GM21447 (cell line): ENCODE data around the gene COL4A1.

Source experiments
- ATAC-seq: cut with Tn5 transposase; IDR thresholded peaks from one replicate; pipeline ENCODE4 v1.9.1; 2021; ENCODE audit not compliant: unreplicated experiment

Gene COL4A1

DNA sequence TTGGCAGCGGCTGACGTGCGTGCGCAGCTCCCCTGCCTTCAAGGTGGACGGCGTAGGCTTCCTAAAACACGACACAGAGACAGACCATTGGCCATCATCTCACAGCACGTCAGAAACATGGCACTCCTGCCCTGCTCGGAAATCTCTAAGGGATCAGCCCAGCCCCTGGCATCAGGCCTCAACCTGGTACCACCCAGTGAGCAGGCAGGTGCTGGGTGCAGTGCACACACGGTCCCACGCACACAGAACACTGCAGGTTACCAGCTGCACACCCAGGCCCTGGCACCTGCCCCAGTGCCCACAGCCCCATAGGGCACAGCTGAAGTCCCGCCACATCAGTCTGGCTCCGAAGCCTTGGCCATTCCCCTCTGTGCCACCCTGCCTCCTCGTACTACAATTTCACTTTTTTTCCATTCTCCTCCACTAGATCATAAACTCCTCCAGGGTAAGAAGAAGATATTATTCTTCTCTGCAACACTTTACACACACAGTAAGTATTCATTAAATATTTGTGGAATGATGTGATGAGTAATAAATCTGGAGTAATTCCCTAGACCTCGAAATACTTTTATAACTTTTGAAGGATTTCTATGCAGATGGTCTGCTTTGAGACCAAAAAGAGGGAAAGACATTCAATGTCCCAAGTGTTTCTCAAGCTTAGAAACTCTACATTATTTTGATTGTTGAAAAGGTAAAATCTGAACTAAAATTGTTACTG lies 156.4 kb downstream of the COL4A1 start:
- ATAC-seq: no peak

DNA sequence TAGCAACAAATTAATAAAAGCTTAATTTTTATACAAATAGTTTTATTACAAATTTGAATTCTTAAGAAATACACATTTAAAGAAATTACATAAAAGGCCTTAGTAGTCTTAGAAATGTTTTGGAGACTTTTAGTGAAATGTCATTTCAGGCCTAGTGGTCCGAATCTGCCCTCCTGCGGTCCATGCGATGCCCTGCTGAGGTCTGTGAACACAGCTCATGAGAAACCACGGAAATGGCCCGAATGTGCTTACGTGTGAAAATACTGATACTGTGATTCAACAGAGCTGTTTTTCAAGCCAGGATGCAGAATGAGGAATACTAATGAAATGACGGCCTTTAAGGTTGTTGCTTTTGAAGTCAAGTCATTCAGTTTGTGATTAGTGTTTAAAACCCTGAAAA lies 157.9 kb downstream of the COL4A1 start:
- ATAC-seq: no peak

DNA sequence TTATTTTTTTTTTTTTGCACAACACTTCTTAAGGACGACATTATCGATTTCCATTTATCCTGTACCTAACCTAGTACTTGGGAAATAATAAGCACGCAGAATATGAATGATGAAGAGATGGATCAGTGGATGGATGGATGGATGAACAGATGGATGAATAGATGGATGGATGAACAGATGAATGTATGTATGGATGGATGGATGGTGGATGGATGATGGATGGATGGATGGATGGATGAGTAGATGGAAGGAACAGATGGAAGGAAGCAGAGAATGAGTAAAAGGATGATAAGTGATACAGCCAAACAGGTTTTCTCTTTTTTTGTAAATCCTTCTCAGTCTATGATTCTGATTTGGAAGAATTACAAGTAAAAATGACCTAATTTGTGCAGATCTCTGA lies 166.9 kb downstream of the COL4A1 start:
- ATAC-seq: no peak

DNA sequence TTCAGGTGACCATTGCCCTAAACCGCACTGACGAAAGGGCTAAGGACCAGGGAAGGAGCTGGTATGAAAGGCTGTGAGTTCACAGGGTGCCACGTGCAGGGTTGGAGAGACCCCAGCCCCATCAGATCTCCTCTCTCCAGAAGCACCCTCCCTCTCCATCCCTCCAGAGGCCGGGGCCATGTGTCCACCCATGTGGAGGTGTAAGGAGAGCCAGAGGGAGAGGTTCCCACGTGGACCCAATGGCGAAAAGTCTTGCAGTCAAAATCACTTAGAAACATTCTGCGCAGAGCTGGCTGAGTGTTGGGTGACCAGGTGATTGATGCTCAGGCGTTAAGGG lies 168.3 kb downstream of the COL4A1 start:
- ATAC-seq: no peak

DNA sequence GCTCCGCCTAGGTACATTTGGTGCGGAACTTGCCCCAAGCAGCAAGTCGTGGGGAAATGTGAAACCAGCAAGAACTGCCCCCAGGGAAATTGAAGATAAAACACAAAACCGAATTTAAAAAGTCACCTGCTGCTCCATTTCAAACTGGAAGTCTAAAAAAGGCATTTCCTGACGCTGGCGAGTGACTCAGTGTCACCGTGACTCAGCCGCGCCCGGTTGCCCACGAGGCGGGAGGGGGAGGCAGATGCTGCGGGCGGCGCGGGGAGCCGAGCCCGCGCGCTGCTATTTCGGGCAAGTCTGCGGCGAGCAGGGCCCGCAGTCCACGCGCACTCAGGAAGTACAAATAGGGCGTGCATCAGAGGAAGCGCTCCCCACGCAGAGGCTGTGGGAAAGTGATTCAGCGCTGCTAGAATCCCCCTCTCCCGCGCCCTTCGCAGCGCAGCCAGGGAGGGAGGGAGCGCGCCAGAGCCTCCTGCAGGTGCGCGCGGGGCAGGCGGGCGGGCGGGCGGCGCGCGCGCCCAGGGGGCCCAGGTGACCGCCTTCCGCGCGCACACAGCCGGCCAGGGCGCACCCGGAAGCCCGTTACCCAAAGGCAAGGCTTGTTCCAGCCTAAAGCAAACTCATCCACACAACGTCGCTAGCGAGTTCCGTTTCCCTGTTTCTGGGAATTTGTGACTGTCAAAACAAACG lies 168.8 kb downstream of the COL4A1 start:
- ATAC-seq: peak; percentile 76

DNA sequence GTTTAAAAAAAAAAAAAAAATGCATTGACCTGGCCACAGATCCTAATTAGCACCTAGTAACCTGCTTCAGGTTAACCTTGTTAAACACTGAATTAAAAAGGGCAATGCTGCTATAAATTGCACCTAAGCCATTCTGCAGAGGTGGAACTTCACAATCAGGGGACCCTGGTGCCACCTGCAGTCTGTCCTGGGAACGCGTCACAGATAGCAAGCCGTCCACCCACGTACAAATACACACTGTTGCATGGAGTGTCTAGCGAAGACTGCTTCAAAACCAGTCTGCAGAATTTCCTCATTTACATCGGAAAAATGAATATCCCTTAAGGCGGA lies 169.3 kb downstream of the COL4A1 start:
- ATAC-seq: peak; percentile 75

DNA sequence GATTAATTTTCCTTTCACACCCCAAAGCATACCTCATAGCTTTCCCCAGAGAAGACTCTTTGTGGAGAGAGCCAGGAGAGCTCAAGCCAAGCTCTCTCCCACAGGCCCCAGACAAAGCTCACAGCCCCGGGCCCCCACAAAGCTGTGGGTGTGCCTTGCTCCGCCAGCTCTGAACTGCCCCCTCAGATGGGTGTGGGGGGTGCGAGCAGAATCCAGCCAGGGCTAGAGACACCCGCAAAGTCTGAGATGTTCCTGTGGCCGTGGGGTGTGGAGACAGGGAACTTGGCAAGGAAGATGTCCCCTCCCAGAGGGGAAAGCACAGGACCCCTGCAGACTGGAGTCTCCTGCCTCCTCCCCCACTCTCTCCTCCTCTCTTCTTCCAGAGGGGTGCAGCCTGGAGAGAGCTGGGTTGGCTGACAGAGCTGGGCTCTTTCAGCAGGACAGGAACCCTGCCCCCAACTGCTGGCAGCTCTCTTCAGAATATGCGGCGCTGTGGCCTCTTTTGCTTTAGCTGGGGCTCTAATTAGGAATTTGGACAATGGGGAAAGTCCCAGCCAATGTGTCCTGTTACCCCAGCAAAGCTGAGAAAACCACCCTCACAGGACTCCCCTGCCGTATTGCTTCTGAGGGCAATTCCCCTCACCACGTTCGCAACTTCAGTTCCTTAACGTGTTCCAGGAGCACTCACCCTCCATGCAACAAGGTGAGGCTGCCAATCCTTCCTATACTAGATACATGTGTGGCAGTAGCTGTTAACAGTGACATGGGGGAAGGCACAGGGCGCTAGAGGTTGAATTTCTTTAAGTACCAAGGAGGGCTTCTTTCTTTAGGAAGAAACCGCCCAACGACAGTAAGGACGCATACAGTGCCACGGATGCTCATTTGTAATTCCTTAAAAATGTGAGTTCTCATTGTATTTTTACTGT lies 170.0 kb downstream of the COL4A1 start:
- ATAC-seq: no peak

DNA sequence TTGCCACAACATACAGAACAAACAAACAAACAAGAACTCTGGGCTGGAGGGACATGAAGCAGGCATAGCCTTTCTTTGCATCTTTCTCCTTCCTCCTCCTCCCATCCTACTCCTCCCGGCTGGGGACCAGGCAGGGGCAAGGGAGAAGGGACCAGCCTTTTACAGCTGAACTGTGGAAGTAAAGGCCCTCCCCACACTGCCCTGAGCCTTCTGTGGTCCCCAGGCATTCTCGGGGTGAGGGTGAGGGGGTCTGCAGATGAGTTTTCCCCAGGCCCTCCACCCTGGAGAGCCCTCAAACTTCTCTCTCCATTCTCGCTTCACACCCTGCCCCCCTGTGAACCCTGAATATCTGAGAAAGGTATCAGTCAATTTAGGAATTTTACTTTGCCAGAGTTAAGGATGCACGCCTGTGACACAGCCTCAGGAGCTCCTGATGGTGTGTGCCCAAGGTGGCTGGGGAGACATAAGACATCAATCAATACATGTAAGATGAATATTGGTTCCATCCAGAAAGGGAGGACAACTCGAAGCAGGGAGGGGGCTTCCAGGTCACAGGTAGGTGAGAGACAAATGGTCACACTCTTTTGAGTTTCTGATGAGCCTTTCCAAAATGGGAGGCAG lies 170.9 kb downstream of the COL4A1 start:
- ATAC-seq: no peak

DNA sequence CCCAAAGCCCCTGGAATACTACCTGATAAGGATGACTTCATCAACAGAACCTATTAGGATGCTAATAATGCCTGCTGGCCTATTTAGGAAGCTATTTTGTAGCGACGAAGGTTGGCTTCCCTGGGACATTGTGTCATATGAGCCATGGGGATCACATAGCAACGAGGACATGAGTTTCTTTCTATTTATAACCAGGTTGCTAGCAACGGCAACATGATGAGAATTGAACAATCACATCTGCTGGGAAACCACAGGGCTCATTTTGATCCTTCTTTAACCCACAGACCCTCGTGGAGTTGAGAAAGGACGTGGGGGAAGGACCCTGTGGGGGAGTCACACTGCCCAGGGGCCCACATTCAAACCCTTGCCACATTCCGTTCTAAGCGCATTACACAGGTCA lies 172.2 kb downstream of the COL4A1 start:
- ATAC-seq: no peak

DNA sequence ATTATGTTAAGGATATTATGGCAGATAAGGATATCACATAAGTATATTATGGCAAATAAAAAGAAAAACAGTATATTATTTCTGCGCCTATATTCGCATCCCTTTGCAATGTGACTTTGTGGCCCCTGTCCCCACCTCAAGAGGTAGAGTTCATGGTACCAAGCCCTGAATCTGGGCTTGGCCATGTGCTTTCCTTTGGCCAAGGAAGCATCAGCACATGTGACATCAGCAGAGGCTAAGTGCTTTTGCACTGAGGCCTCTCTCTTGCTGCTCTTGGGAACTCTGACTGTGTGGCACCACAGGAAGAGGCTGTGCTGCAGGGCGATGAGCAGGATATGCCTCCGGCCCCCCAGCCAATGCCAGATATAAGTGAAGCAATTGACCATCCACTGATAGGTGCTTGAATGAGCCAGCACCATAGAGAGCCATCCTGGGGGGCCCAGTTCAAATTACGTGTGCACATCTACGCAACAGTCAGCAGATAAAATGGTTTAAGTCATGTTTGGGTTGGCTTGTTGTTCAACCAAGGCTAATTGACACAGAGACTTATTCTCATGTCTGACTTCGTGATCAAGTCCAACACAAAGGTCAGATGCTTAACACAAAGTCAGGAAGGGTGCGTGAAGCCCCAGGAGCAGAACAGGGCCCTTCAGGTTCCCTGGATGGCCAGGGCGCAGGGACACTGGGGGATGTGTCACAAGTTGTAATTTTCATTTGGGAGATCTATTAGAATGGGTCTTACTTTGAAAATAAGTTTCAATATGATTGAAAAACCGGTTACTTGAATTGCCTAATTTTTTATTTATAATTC lies 173.3 kb downstream of the COL4A1 start:
- ATAC-seq: no peak

DNA sequence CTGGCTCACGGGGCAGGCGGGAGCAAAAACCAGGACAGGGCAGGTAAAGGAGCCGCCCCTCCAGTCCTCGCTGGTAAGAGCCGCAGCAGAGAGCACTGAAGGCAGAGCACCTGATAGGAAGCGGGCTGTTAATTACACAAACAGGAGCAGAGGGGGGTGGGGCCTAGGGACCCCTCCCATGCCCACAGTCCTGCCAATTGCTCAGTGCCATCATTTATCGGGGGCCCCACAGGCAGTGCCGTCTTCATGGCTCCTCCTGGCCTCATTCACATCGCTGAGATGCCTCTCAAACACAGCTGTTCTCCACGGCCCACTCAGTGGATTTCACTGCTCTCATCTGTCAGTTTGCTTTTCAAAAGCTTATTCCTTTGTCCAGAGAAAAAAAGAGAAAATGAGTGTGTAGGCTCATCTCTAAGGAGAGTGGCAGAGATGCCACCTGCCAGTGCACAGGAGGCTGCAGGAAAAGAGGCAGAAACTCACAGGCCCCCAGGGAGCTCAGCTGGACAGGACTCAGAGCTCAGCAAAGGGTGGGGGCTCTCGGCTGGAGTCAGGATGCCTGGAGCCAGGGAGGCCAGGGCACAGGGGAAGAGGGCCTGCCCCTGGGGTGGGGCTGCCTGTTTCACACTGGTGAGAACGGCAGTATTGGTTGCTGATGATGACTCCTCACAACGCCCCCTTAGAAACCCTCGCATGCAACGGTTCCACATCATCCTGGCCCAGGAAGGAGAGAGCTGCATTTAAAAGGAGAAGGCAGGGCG lies 174.6 kb downstream of the COL4A1 start:
- no peak for ATAC-seq

DNA sequence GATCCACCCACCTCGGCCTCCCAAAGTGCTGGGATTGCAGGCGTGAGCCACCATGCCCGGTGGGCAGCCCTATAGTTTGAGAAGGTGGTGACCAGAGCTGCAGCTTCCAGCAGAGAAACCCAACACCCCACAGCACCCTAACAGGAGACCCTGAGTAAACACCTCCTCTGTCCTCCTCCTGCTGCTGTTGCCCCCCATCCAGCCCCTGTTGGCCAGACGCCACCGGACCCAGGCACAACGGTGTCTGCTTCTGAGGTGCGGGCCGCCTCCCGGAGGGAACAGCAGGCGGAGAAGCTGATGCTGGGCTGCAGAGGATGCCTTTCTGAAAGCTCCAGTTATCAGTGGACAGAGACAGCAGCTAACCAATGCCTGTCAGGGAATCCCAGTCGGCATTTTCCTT lies 175.5 kb downstream of the COL4A1 start:
- ATAC-seq: no peak

DNA sequence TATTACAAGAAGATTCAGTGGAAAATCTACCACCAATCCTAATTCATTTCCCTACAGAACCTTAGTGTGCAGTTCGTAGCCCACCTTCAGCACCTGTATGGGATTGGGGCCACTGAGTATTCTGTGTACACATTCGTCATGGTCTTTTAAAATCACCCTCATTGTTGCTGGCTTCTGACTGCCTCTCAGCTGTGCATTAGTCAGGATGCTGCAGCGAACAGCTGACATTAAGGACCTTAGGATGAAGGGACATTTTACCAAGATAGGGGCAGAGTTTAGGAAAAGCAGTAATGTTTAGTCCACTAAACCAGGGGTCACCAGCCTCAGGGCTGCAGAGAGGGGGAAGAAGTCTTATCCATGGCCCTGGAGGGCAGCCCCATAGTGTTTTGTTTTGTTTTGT lies 176.5 kb downstream of the COL4A1 start:
- ATAC-seq: no peak

DNA sequence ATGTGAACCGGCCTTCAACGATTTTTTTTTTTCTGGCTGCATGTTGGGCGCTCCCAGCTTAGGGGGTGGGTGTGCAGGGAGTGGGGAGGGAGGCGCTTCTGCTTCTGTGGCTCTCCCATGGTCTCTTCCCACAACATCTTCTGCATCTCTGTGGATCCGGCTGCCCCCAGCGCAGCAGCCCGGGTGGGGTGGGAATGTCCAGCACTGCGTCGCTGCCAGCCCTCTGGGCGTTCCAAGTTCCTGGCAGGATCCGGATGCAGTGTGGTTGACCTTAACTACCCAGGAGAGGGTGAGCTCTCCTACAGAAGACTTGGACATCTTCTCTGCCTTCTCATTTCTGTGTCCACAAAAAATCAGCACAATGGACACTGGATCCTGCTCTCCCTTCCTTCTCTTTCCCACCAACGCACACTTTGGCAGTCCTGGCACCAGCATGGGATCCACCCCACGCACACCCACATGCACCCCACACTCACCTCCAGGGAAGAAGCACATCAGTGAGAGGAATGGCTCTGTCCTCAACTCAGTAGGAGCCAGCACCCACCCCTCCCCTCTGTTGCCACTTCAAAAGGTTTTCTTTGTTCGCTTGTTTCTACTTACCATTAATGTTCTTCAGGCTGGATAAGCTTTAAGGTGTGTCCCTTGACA lies 177.3 kb downstream of the COL4A1 start:
- no peak for ATAC-seq

DNA sequence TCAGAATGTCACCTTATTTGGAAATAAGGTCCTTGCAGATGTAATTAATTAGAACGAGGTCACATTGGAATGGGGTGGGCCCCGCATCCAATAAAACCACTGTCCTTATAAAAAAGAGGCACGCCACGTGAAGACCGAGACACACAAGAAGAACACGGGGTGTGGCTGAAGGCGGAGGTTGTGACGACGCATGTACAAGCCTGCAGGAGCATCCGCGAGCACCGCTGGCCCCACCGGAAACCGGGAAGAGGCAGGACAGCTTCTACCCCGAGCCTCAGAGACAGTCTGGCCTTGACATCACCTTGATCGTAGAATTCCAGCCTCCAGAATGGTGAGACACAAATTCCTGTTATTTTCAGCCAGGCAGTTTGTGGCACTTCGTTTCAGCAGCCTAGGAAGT lies 177.9 kb downstream of the COL4A1 start:
- no peak for ATAC-seq

DNA sequence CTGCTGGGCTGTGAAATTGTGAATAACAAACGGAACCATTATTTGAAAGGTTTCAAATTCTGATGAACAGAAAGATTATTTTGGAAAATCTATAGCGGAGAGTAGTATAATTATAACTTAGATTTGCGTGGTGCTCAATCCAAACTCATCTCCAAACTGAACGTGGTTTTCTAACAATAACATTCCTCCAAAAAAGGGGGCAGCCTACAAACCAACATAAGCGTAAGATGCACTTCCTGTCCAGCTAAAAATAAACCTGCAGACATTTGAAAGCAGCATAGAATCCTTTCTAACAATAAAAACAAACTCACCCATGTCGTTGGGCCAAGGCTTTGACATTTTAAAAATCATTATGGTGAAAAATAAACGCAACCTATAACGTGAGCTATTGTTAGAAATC lies 178.4 kb downstream of the COL4A1 start:
- no peak for ATAC-seq

DNA sequence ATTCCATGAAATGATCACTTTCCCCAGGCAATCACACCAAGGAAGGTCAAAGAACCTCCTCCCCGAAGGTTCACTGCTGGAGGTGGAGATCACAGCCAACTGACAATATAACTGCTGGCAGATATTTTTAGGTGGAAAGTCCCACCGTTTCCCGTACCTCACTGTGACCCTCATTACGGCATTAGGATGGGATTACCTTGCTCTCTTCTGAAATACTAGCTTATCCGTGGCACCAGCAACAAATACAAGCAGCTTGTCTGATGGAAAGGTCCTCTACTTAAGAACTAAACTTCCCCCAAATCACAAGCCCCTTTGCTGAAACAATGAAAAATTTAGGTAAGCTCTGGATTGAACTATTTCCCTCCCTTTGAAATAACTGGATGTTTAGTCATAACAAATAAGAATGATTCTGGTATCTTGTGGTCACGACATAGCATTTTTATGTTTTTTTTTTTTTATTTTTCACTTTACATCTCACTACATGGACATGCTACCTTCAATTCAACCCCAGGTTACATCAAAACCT lies 178.9 kb downstream of the COL4A1 start:
- no peak for ATAC-seq

DNA sequence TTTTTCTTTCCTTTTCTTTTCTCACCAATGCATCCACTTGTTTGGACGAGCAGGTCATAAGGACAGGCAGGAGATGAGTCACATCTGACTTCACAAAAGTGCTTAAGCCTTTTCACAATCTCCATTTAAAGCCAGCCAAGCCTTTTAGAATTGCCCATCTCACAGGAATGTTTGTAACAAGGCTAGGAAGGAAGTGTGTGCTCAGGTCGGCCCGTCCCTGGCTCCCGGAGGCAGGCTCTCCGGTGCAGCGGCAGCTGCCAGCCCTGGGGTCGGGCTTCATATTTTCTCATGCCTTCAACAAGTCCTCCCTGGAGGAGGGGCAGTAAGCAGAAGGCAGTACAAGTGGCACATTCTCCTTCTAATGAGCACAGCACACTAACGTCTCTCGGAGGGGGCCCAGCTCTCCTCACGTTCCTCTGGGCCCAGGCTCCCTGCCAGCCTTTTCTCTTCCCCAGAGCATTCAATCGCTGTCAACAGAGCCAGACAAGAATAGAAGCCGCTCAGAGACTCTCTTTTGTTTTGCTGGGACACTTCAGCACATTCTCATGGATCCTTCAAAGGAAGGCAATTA lies 180.5 kb downstream of the COL4A1 start:
- ATAC-seq: no peak
